ENCODE data around the gene SYTL3.

- no peak for TF ChIP-seq CTCF (IDR thresholded peaks at IDR 0.05)
- no peak for TF ChIP-seq RORB (CRISPR knock-in tag; IDR thresholded peaks at IDR 0.05)
- no peak for TF ChIP-seq USF2 (CRISPR knock-in tag; IDR thresholded peaks at IDR 0.05)
- TF ChIP-seq NR3C1 (CRISPR knock-in tag; conservative IDR thresholded peaks at IDR 0.05; ENCODE audit: low read depth), result no peak
- no peak for TF ChIP-seq CREB1 (CRISPR knock-in tag; IDR thresholded peaks at IDR 0.05)
Measured at GRCh38 chr6:158754738-158755137, 104.9 kb downstream of the SYTL3 start.

Measured in WTC11 (cell line).